Measurements from ENCODE around the gene ISM1.

The ISM1 gene

GRCh38 chr20:13313201-13313600 is 92.1 kb downstream of the ISM1 start:
- no peak for DNase-seq (ENCODE audit: low spot score)

GRCh38 chr20:13317439-13317838 is 96.4 kb downstream of the ISM1 start:
- no peak for DNase-seq (ENCODE audit: low spot score)

- no peak for DNase-seq (ENCODE audit: low spot score)
Measured at GRCh38 chr20:13318871-13319521, 97.9 kb downstream of the ISM1 start.

- DNase-seq (ENCODE audit: low spot score), result no peak
Measured at GRCh38 chr20:13320702-13321101, 99.6 kb downstream of the ISM1 start.

GRCh38 chr20:13321416-13321815 is 100.3 kb downstream of the ISM1 start:
- DNase-seq (ENCODE audit: low spot score), result no peak

- no peak for DNase-seq (ENCODE audit: low spot score)
Measured at GRCh38 chr20:13322198-13322597, 101.1 kb downstream of the ISM1 start.

GRCh38 chr20:13322621-13323020 is 101.5 kb downstream of the ISM1 start:
- DNase-seq (ENCODE audit: low spot score), result no peak

GRCh38 chr20:13325033-13325432 is 104.0 kb downstream of the ISM1 start:
- peak; percentile 48 for DNase-seq (ENCODE audit: low spot score)

GRCh38 chr20:13325796-13326340 is 104.8 kb downstream of the ISM1 start:
- no peak for DNase-seq (ENCODE audit: low spot score)

- no peak for DNase-seq (ENCODE audit: low spot score)
Measured at GRCh38 chr20:13331536-13331935, 110.5 kb downstream of the ISM1 start.

- DNase-seq (ENCODE audit: low spot score), result no peak
Measured at GRCh38 chr20:13333036-13333435, 112.0 kb downstream of the ISM1 start.

- no peak for DNase-seq (ENCODE audit: low spot score)
Measured at GRCh38 chr20:13333793-13334192, 112.7 kb downstream of the ISM1 start.

- DNase-seq (ENCODE audit: low spot score), result no peak
Measured at GRCh38 chr20:13336308-13337089, 115.4 kb downstream of the ISM1 start.

- no peak for DNase-seq (ENCODE audit: low spot score)
Measured at GRCh38 chr20:13337090-13337784, 116.2 kb downstream of the ISM1 start.

- no peak for DNase-seq (ENCODE audit: low spot score)
Measured at GRCh38 chr20:13338097-13338661, 117.1 kb downstream of the ISM1 start.

GRCh38 chr20:13338999-13339411 is 117.9 kb downstream of the ISM1 start:
- peak; percentile 56 for DNase-seq (ENCODE audit: low spot score)

GRCh38 chr20:13340088-13340487 is 119.0 kb downstream of the ISM1 start:
- no peak for DNase-seq (ENCODE audit: low spot score)

- DNase-seq (ENCODE audit: low spot score), result no peak
Measured at GRCh38 chr20:13341737-13342393, 120.8 kb downstream of the ISM1 start.

- peak; percentile 87 for DNase-seq (ENCODE audit: low spot score)
Measured at GRCh38 chr20:13342469-13343242, 121.6 kb downstream of the ISM1 start.

- no peak for DNase-seq (ENCODE audit: low spot score)
Measured at GRCh38 chr20:13344671-13345070, 123.6 kb downstream of the ISM1 start.
